Type B pancreatic cell (in vitro differentiated cells): ENCODE results near the gene PEMT. TPM values are rescaled to one million over a fixed set of nuclear protein-coding genes. Genes with fewer than 3 reads are reported as not detected.

Source experiments
- DNase-seq: peaks from one replicate; pipeline ENCODE4 v3.0.0; 2021; ENCODE audit warnings: mixed read lengths; ENCODE audit not compliant: unreplicated experiment; ENCODE audit errors: extremely low spot score
- H3K27ac Mint-ChIP-seq: 2 replicates; pipeline ENCODE4 v1.8.0; 2021; ENCODE audit warnings: mild to moderate bottlenecking, mixed read lengths
- H3K27me3 Mint-ChIP-seq: 2 replicates; pipeline ENCODE4 v1.8.0; 2021; ENCODE audit warnings: mixed read lengths
- H3K36me3 Mint-ChIP-seq: 2 replicates; pipeline ENCODE4 v1.8.0; 2021; ENCODE audit warnings: mixed read lengths
- H3K4me1 Mint-ChIP-seq: one replicate; pipeline ENCODE4 v1.8.0; 2021; ENCODE audit warnings: mixed read lengths; ENCODE audit not compliant: unreplicated experiment
- H3K4me3 Mint-ChIP-seq: 2 replicates; pipeline ENCODE4 v1.8.0; 2021; ENCODE audit warnings: mild to moderate bottlenecking, mixed read lengths
- H3K9me3 Mint-ChIP-seq: 2 replicates; pipeline ENCODE4 v1.8.0; 2021; ENCODE audit warnings: mixed read lengths
- CTCF ChIP-seq: fragments of 200-600 bp; sonication (generic); conservative IDR thresholded peaks from 2 replicates; pipeline ENCODE4 v1.5.0; 2021; ENCODE audit warnings: antibody characterized with exemption, mild to moderate bottlenecking
- total RNA-seq: library from RNA; stranded (reverse); gene quantifications from 2 replicates; pipeline ENCODE4 v1.2.1, GENCODE V29; 2021; ENCODE audit warnings: low replicate concordance

Gene PEMT
- total RNA-seq, 1 donor from 2014 or later: 32.1 TPM

GRCh38 chr17:17498606-17499301 is 92.8 kb downstream of the PEMT start:
- H3K36me3 Mint-ChIP-seq: no peaks in the 10 kb centered on the region
- H3K9me3 Mint-ChIP-seq: no peaks in the 10 kb centered on the region
- TF ChIP-seq CTCF: no peak
- H3K27me3 Mint-ChIP-seq: peaks cover 18% of the 10 kb centered on the region
- no peak overlapping the region for H3K27ac Mint-ChIP-seq
- H3K4me1 Mint-ChIP-seq: peaks cover 12% of the 10 kb centered on the region
- no peak overlapping the region for H3K4me3 Mint-ChIP-seq
- no peak for DNase-seq

DNA sequence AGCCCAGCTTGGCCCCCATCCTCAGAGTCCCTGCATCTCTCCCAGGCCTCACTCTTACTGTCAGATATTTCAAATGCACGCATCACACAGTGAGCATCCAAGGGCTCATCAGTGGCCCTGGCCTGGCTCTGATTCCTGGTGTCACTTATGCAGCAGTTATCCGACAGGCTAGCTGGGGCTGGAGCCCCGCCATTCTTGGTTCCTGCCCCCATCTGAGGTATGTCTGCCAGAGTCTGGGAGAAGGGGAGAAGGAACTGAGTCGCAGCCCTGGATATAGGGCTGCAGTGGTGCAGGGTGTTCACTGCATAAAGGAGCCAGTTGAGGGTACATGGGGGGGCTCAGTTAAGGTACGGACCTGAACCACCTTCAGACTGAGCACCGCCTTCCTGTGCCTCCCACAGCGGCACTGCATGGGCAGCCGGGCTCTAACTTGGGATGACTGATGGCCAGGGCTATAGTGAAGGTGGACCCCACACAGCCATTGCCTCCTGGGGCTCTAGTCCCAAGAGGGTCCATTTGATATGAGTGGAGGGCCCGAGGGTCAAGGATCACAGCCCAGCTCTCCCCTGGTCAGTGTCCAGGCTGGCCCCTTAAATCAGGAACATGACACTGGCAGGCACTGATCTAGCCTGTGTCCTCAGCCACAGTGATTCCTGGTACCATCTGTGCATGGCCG is 93.5 kb downstream of the PEMT start:
- no peak overlapping the region for H3K27ac Mint-ChIP-seq
- no peaks in the 10 kb centered on the region for H3K36me3 Mint-ChIP-seq
- H3K9me3 Mint-ChIP-seq: no peaks in the 10 kb centered on the region
- peaks cover 21% of the 10 kb centered on the region for H3K27me3 Mint-ChIP-seq
- DNase-seq: no peak
- peaks cover 8% of the 10 kb centered on the region for H3K4me1 Mint-ChIP-seq
- no peak for TF ChIP-seq CTCF
- H3K4me3 Mint-ChIP-seq: no peak overlapping the region

GRCh38 chr17:17497065-17497844 is 94.3 kb downstream of the PEMT start:
- Mint-ChIP-seq H3K27me3 (peaks cover 23% of the 10 kb centered on the region), H3K27ac (no peak overlapping the region), H3K4me1 (peaks cover 13% of the 10 kb centered on the region), H3K9me3 (no peaks in the 10 kb centered on the region), H3K4me3 (peak overlapping the region; percentile 69), H3K36me3 (peaks cover 5% of the 10 kb centered on the region)
- no peak for TF ChIP-seq CTCF
- no peak for DNase-seq

DNA sequence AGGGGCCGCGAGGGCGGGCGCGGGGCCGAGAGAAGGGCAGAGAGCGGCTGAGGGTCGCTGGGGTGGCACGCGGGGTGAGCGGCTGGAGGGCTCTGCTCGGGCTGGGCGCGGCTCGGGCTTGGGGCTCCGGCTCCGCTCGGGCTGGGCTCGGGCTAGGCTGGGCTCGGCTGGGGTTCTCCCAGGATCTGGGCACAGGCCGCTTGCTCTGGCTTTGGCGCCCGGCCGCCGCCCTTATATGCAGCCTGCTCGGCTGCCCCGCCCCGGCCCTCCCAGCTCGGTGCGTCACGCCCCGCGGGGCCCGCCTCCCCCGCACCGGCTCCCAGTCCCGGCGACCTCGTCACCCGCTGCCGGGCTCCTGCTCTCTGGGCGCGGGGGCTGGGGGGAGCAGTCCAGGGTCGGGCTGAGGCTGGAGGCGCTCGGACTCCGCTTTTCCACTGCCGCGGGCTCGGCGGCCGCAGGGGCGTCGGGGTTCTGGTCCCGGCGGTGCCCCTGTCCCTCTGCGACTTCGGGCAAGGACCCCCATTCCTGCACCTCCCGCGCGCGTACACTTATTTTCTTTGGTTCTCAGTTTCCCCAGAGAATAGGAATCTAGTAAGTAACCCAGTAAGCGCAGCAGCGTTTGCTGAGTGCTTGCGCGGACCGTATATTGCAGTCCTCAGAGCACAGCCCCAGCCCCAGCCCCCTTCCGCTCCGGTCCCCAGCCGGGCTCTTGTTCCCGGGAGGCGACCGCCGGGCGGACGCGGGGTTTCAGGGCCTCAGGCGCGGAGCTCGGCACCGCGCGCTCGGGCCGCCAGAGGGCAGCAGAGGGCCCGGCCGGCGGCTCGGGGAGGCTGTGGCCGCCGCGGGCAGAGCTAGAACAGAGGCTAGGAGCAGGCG is 95.1 kb downstream of the PEMT start, which contains the start of gene RASD1:
Gene RASD1, minus strand, starts transcription at position 207 of the 876 bp plus-strand sequence. CDS start 214 bp downstream, outside the sequence.
- Mint-ChIP-seq H3K4me1 (peaks cover 14% of the 10 kb centered on the region), H3K27ac (peak within 1 kb of the TSS; percentile 70), H3K4me3 (peak within 1 kb of the TSS; percentile 87), H3K27me3 (peaks cover 23% of the 10 kb centered on the region), H3K9me3 (no peaks in the 10 kb centered on the region), H3K36me3 (peaks cover 11% of the 10 kb centered on the region)
- peak; percentile 88 for DNase-seq
- peak; percentile 99 for TF ChIP-seq CTCF

DNA sequence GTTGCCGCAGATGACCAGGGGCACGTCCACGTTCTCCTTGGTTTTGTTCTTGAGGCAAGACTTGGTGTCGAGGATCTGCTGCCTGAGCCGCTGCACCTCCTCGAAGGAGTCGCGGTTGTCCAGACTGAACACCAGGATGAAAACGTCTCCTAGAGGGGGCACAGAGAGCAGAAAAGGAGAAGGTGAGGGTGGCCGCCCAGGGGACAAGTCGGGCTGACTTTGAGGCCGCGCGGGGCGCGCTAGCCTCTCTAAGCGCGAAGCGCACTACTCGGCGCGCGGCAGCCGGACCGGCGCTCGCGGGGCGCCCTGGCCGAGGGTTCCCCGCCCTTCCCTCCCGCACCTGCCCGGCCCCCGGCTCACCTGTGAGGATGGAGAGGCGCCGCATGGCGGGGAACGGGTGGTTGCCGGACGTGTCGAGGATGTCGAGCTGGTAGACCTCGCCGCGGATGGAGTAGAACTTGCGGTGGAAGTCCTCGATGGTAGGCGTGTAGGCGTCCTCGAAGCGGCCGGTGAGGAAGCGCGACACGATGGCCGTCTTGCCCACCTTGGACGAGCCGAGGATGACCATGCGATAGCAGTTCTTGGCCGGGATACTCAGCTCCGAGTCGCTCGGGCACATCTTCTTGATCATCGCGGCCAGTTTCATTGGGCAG is 95.8 kb downstream of the PEMT start:
- TF ChIP-seq CTCF: peak; percentile 9
- H3K27ac Mint-ChIP-seq: peak overlapping the region; percentile 70
- H3K36me3 Mint-ChIP-seq: peaks cover 11% of the 10 kb centered on the region
- DNase-seq: no peak
- peaks cover 20% of the 10 kb centered on the region for H3K27me3 Mint-ChIP-seq
- peak overlapping the region; percentile 87 for H3K4me3 Mint-ChIP-seq
- no peaks in the 10 kb centered on the region for H3K9me3 Mint-ChIP-seq
- peaks cover 14% of the 10 kb centered on the region for H3K4me1 Mint-ChIP-seq
